LHCN-M2 (cell line): Measurements from ENCODE around the gene ZFAND3. TPM values are rescaled to one million over a fixed set of nuclear protein-coding genes. Genes with fewer than 3 reads are reported as not detected.
A peak's percentile ranks its signal among the peaks of the same experiment; 100 is the strongest.

Experiments
- DNase-seq: peaks from one replicate; pipeline ENCODE4 v3.0.0-alpha.2; 2012; ENCODE audit warnings: low read depth
- total RNA-seq: library from RNA; depleted of rRNA; stranded (reverse); fragments of >200 nt; gene quantifications from 2 replicates; pipeline ENCODE4 v1.2.3, GENCODE V29; 2014

The ZFAND3 gene
- total RNA-seq, 1 experiment from 2014 or later: 19.9 TPM

GRCh38 chr6:37894585-37894984 is 75.1 kb downstream of the ZFAND3 start:
- DNase-seq: no peak

- DNase-seq: no peak
Measured at GRCh38 chr6:37897321-37897720, 77.8 kb downstream of the ZFAND3 start.

- DNase-seq: no peak
Measured at GRCh38 chr6:37897818-37898515, 78.4 kb downstream of the ZFAND3 start.

- no peak for DNase-seq
Measured at GRCh38 chr6:37903351-37904340, 84.1 kb downstream of the ZFAND3 start.

GRCh38 chr6:37904590-37904989 is 85.1 kb downstream of the ZFAND3 start:
- DNase-seq: no peak

GRCh38 chr6:37906121-37906520 is 86.6 kb downstream of the ZFAND3 start:
- DNase-seq: no peak

- no peak for DNase-seq
Measured at GRCh38 chr6:37910998-37911397, 91.5 kb downstream of the ZFAND3 start.

GRCh38 chr6:37913210-37913609 is 93.7 kb downstream of the ZFAND3 start:
- DNase-seq: peak; percentile 44

- no peak for DNase-seq
Measured at GRCh38 chr6:37915463-37915862, 95.9 kb downstream of the ZFAND3 start.

- no peak for DNase-seq
Measured at GRCh38 chr6:37916149-37916548, 96.6 kb downstream of the ZFAND3 start.

- no peak for DNase-seq
Measured at GRCh38 chr6:37916675-37917074, 97.1 kb downstream of the ZFAND3 start.

- DNase-seq: no peak
Measured at GRCh38 chr6:37917566-37917965, 98.0 kb downstream of the ZFAND3 start.

- peak; percentile 77 for DNase-seq
Measured at GRCh38 chr6:37919417-37920157, 100.1 kb downstream of the ZFAND3 start.

GRCh38 chr6:37920667-37921066 is 101.1 kb downstream of the ZFAND3 start:
- no peak for DNase-seq

GRCh38 chr6:37922563-37922962 is 103.0 kb downstream of the ZFAND3 start:
- peak; percentile 46 for DNase-seq

- DNase-seq: no peak
Measured at GRCh38 chr6:37923514-37923913, 104.0 kb downstream of the ZFAND3 start.

- no peak for DNase-seq
Measured at GRCh38 chr6:37926661-37927060, 107.1 kb downstream of the ZFAND3 start.

- no peak for DNase-seq
Measured at GRCh38 chr6:37928217-37928616, 108.7 kb downstream of the ZFAND3 start.

GRCh38 chr6:37930288-37930971 is 110.9 kb downstream of the ZFAND3 start:
- DNase-seq: no peak

- no peak for DNase-seq
Measured at GRCh38 chr6:37931066-37931465, 111.5 kb downstream of the ZFAND3 start.

GRCh38 chr6:37934276-37934675 is 114.7 kb downstream of the ZFAND3 start:
- no peak for DNase-seq
